ENCODE results near the gene MVB12A. TPM values are rescaled to one million over a fixed set of nuclear protein-coding genes. Genes with fewer than 3 reads are reported as not detected.

Gene MVB12A
- total and polyA plus RNA-seq, 2 donors (not counting 3 experiments of a cell fraction or from before 2014, with no cell fraction given): 63.3 to 88.8 TPM

GRCh38 chr19:17467471-17468301 is 47.8 kb downstream of the MVB12A start:
- Histone ChIP-seq H3K4me2 (ENCODE audit: insufficient read depth, low read length) (no peak overlapping the region), H2AFZ (ENCODE audit: low read depth, low read length) (no peak overlapping the region), H3K27ac (ENCODE audit: insufficient read depth, low read depth, low read length) (no peak overlapping the region), H3K4me1 (ENCODE audit: control insufficient read depth, extremely low read depth, insufficient read depth, low read length) (peaks cover 11% of the 10 kb centered on the region), H4K20me1 (replicated peaks; ENCODE audit: control insufficient read depth, extremely low read depth, insufficient read depth, low read length) (no peaks in the 10 kb centered on the region), H3K79me2 (ENCODE audit: control insufficient read depth, insufficient read depth, low read length) (no peaks in the 10 kb centered on the region), H3K9me3 (replicated peaks; ENCODE audit: control insufficient read depth, insufficient read depth, low read length) (no peaks in the 10 kb centered on the region), H3K36me3 (ENCODE audit: control insufficient read depth in 2 of 2, extremely low read depth in 1 of 2, insufficient read depth in 2 of 2, low read length in 2 of 2) (no peaks in the 10 kb centered on the region), H3K4me3 (replicated peaks in 1 of 3; ENCODE audit: insufficient read depth in 1 of 3, low read depth in 1 of 3, low read length in 3 of 3) (no peak overlapping the region), H3K9me1 (replicated peaks; ENCODE audit: control insufficient read depth, extremely low read depth, insufficient read depth, low read length) (no peaks in the 10 kb centered on the region), H3K9ac (replicated peaks; ENCODE audit: extremely low read depth, insufficient read depth, low read length) (no peak overlapping the region), H3K27me3 (ENCODE audit: control insufficient read depth in 2 of 2, insufficient read depth in 2 of 2, low read length in 2 of 2) (no peaks in the 10 kb centered on the region)
- FAIRE-seq: no peak
- ChIA-PET POLR2A (no interaction called here), CTCF (interaction anchor here (1.2 to 2.3 kb wide), 2 partner anchors 15 to 72 kb away, joined by 3 to 10 read pairs; no protein-coding TSS in a partner anchor)
- DNase-seq (ENCODE audit: low read depth, low spot score): no peak
- no TSS peak for BruUV-seq (replicated peaks)
- TF ChIP-seq MAX (IDR thresholded peaks at IDR 0.05; ENCODE audit: insufficient read depth, insufficient read length) (no peak), POLR2A (IDR thresholded peaks at IDR 0.05; ENCODE audit: low read depth, low read length) (no peak), GATA2 (IDR thresholded peaks at IDR 0.05; ENCODE audit: insufficient read depth, insufficient read length, low read depth, low read length) (no peak), CTCF (IDR thresholded peaks at IDR 0.05; ENCODE audit: extremely low read depth in 1 of 2, insufficient read depth in 1 of 2, low read depth in 1 of 2, low read length in 2 of 2) (no peak), FOS (IDR thresholded peaks at IDR 0.05; ENCODE audit: borderline replicate concordance, insufficient read depth, low read length) (no peak), EZH2 (IDR thresholded peaks at IDR 0.05; ENCODE audit: borderline replicate concordance, low read depth, low read length, severe bottlenecking) (no peak), JUN (IDR thresholded peaks at IDR 0.05; ENCODE audit: borderline replicate concordance, insufficient read depth, insufficient read length, low read depth) (no peak), POLR2AphosphoS5 (IDR thresholded peaks at IDR 0.05; ENCODE audit: insufficient read depth, low read depth, low read length) (no peak), MYC (IDR thresholded peaks at IDR 0.05; ENCODE audit: low read depth, low read length) (no peak)
- intact Hi-C loops (cut with micrococcal nuclease): no loop called here
- dilution Hi-C loops (cut with MboI; ENCODE audit: extremely low pct_ligation_motif_present, low sequenced_read_pairs): no loop called here
